ENCODE results near the gene EMID1.

Gene EMID1

GRCh38 chr22:29260031-29260560 is 54.4 kb downstream of the EMID1 start:
- no peak for TF ChIP-seq CTCF (IDR thresholded peaks at IDR 0.05)

- no peak for TF ChIP-seq CTCF (IDR thresholded peaks at IDR 0.05)
Observed at GRCh38 chr22:29260601-29261315, 55.1 kb downstream of the EMID1 start.

- no peak for TF ChIP-seq CTCF (IDR thresholded peaks at IDR 0.05)
Observed at GRCh38 chr22:29263791-29264276, 58.1 kb downstream of the EMID1 start.

GRCh38 chr22:29265305-29265704 is 59.6 kb downstream of the EMID1 start:
- TF ChIP-seq CTCF (IDR thresholded peaks at IDR 0.05) = no peak

GRCh38 chr22:29265929-29266328 is 60.2 kb downstream of the EMID1 start:
- TF ChIP-seq CTCF (IDR thresholded peaks at IDR 0.05) = no peak

DNA sequence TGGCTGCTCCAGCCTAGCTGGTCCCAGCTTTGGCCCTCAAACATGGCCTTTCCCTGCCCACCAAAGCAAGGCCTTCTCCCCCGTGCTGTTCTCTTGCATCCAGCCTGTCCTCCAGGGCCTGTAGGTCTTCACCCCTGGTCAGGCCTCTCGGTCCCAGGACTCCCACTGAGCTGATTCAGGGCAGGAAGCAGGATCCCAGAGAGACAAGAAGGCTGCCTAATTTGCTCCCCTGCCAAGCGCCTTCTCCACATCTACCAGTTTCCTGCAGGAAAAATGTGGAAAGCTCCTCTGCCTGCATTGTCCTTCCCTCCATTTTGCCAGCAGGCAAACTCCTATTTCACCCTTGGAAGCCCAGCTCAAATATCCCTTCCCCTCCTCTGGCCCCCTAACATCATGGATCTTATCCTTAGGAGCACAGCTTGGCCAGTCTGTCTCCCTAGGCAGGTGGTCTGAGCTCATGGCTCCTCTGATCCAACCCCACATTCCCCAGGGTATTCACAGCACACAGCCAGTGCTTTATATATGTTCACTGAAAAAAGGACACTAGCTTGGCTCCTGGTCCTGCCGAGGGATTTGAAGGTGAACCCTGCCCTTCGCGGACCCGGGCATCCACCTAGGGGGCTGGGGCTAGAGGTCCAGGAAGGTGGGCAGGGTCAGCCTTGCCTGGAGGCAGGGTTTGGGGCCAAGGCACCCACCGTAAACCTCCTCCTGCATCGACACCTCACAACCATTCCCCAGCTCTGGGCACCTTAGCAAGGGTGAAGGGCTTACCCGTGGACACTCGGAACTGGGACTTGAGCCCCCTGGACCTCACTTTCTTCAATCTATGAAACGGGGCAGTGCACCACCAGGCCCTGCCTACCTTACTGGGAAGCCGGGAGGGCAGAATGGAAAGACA is 61.1 kb downstream of the EMID1 start:
- no peak for TF ChIP-seq CTCF (IDR thresholded peaks at IDR 0.05)

DNA sequence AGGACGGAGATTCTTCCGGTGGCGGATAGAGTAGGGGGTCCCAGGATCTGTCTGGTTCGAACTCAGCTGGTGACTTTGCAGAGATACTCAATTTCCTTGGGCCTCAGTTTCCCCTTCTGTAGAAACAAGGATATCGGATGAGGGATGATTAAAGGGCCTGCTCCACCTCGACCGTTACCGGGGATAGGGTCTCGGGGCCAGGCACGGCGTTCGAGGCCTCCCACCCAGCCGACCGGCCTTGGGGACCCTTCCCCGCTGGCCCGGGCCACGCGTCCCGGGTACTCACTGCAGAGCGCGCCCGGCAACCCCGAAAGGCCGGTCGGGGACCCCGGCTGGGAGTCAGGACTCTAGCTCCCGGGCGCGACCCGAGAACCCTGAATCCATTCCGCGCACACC is 61.8 kb downstream of the EMID1 start:
- TF ChIP-seq CTCF (IDR thresholded peaks at IDR 0.05) = no peak

Measured in LNCAP (cell line).